ENCODE results near the gene PPP1R9A.

DNA sequence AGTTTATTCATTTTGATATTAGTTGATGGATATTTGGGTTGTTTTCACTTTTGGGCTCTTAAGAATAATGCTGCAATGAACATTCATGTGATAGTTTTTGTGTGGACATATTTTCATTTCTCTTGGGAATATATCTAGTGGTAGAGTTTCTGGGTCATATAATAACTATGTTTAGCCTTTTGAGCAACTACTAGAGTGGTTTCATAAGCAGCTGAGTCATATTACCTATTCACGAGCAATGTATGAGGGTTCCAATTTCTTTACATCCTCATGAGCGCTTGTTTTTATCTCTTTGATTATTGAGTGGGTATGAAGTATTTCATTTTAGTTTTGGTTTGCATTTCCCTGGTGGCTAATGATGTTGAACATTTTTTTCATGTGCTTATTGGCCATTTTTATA, 234.4 kb downstream of the PPP1R9A start:
- TF ChIP-seq, protein P1, sequence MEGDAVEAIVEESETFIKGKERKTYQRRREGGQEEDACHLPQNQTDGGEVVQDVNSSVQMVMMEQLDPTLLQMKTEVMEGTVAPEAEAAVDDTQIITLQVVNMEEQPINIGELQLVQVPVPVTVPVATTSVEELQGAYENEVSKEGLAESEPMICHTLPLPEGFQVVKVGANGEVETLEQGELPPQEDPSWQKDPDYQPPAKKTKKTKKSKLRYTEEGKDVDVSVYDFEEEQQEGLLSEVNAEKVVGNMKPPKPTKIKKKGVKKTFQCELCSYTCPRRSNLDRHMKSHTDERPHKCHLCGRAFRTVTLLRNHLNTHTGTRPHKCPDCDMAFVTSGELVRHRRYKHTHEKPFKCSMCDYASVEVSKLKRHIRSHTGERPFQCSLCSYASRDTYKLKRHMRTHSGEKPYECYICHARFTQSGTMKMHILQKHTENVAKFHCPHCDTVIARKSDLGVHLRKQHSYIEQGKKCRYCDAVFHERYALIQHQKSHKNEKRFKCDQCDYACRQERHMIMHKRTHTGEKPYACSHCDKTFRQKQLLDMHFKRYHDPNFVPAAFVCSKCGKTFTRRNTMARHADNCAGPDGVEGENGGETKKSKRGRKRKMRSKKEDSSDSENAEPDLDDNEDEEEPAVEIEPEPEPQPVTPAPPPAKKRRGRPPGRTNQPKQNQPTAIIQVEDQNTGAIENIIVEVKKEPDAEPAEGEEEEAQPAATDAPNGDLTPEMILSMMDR (IDR thresholded peaks at IDR 0.05; ENCODE audit: low read depth, low read length, poor library complexity, severe bottlenecking), result no peak
- no peak for TF ChIP-seq EZH2phosphoT487 (IDR thresholded peaks at IDR 0.05; ENCODE audit: borderline replicate concordance, low read length)

Data from DOHH2 (cell line).